ENCODE measurements around the gene CEP128.

The CEP128 gene

GRCh38 chr14:80784820-80785219, 156.7 kb downstream of the CEP128 start:
- no peak for TF ChIP-seq CTCF (IDR thresholded peaks at IDR 0.05; ENCODE audit: low read depth, low read length)
- no peak overlapping the region for H3K4me3 ChIP-seq (ENCODE audit: low read depth, low read length)

- no peak overlapping the region for H3K4me3 ChIP-seq (ENCODE audit: low read depth, low read length)
- no peak for TF ChIP-seq CTCF (IDR thresholded peaks at IDR 0.05; ENCODE audit: low read depth, low read length)
Observed at GRCh38 chr14:80781972-80782367, 159.6 kb downstream of the CEP128 start.

- H3K4me3 ChIP-seq (ENCODE audit: low read depth, low read length): no peak overlapping the region
- TF ChIP-seq CTCF (IDR thresholded peaks at IDR 0.05; ENCODE audit: low read depth, low read length): no peak
Observed at GRCh38 chr14:80780500-80780899, 161.0 kb downstream of the CEP128 start.

GRCh38 chr14:80776657-80777056, 164.9 kb downstream of the CEP128 start:
- no peak overlapping the region for H3K4me3 ChIP-seq (ENCODE audit: low read depth, low read length)

GRCh38 chr14:80776186-80776585, 165.4 kb downstream of the CEP128 start:
- no peak overlapping the region for H3K4me3 ChIP-seq (ENCODE audit: low read depth, low read length)
- TF ChIP-seq CTCF (IDR thresholded peaks at IDR 0.05; ENCODE audit: low read depth, low read length): no peak

More at GRCh38 chr14:80776657-80777056, 164.9 kb downstream of the CEP128 start:
- TF ChIP-seq CTCF (IDR thresholded peaks at IDR 0.05; ENCODE audit: low read depth, low read length): no peak

- TF ChIP-seq CTCF (IDR thresholded peaks at IDR 0.05; ENCODE audit: low read depth, low read length): no peak
- no peak overlapping the region for H3K4me3 ChIP-seq (ENCODE audit: low read depth, low read length)
Observed at GRCh38 chr14:80772504-80772903, 169.0 kb downstream of the CEP128 start.

GRCh38 chr14:80771201-80771600, 170.3 kb downstream of the CEP128 start:
- no peak for TF ChIP-seq CTCF (IDR thresholded peaks at IDR 0.05; ENCODE audit: low read depth, low read length)

More at GRCh38 chr14:80771201-80771600, 170.3 kb downstream of the CEP128 start:
- no peak overlapping the region for H3K4me3 ChIP-seq (ENCODE audit: low read depth, low read length)
